CD14-positive monocyte (primary cell): Measurements from ENCODE around the gene ACAD8. TPM values are rescaled to one million over a fixed set of nuclear protein-coding genes. Genes with fewer than 3 reads are reported as not detected.
A peak's percentile ranks its signal among the peaks of the same experiment; 100 is the strongest.

Experiments
- DNase-seq, 3 donors: peaks; one replicate each; pipeline ENCODE4 v3.0.0-alpha.2; 2011 to 2022
- H2AFZ ChIP-seq: 2 replicates; pipeline ENCODE4 v1.6.0; 2012; ENCODE audit warnings: mild to moderate bottlenecking, low read depth, low read length, inconsistent platforms; ENCODE audit not compliant: insufficient read depth, poor library complexity, severe bottlenecking
- H3K27ac ChIP-seq, 2 donors: 1 replicate in 1 of 2; 2 replicates in 1 of 2; pipeline ENCODE4 v1.5.1; 2012 to 2013; ENCODE audit warnings: low read length in 2 of 2, control low read depth in 1 of 2, inconsistent platforms in 1 of 2, low read depth in 1 of 2, mild to moderate bottlenecking in 1 of 2
- H3K27me3 ChIP-seq, 2 donors: one replicate each; pipeline versions ENCODE4 v1.6.0 to v1.6.1; 2011 to 2013; ENCODE audit warnings: low read length in 2 of 2; ENCODE audit not compliant: control insufficient read depth in 2 of 2, insufficient read depth in 2 of 2
- H3K36me3 ChIP-seq, 2 donors: replicated peaks in 1 of 2; 1 replicate in 1 of 2; 2 replicates in 1 of 2; pipeline versions ENCODE4 v1.5.1 to v1.6.1; 2012 to 2013; ENCODE audit warnings: low read length in 2 of 2, control low read depth in 1 of 2, inconsistent platforms in 1 of 2, mild to moderate bottlenecking in 1 of 2; ENCODE audit not compliant: insufficient read depth in 2 of 2, control insufficient read depth in 1 of 2
- H3K4me1 ChIP-seq, 2 donors: 1 replicate in 1 of 2; 2 replicates in 1 of 2; pipeline versions ENCODE4 v1.5.1 to v1.6.1; 2012 to 2013; ENCODE audit warnings: low read length in 2 of 2, control low read depth in 1 of 2, inconsistent platforms in 1 of 2, mild to moderate bottlenecking in 1 of 2, moderate library complexity in 1 of 2; ENCODE audit not compliant: insufficient read depth in 2 of 2, control insufficient read depth in 1 of 2
- H3K4me2 ChIP-seq: replicated peaks from 2 replicates; pipeline ENCODE3; 2012; ENCODE audit warnings: low read length, moderate library complexity, mild to moderate bottlenecking; ENCODE audit not compliant: poor library complexity, severe bottlenecking; ENCODE audit errors: extremely low read depth
- H3K4me3 ChIP-seq, 3 experiments: fragments of 200-600 bp in 1 of 3; sonication (generic) in 1 of 3; replicated peaks in 1 of 3; 1 replicate in 2 of 3; 2 replicates in 1 of 3; pipeline ENCODE4 v1.5.1; 2011 to 2013; ENCODE audit warnings: low read length in 3 of 3, mild to moderate bottlenecking in 3 of 3, control low read depth in 2 of 3, low read depth in 2 of 3, inconsistent platforms in 1 of 3, moderate library complexity in 1 of 3
- H3K79me2 ChIP-seq: 2 replicates; pipeline ENCODE4 v1.6.0; 2012; ENCODE audit warnings: mild to moderate bottlenecking, control low read depth, inconsistent platforms, low read length, moderate library complexity; ENCODE audit not compliant: insufficient read depth
- H3K9ac ChIP-seq: 2 replicates; pipeline ENCODE4 v1.6.0; 2017; ENCODE audit warnings: low read length, mild to moderate bottlenecking; ENCODE audit not compliant: insufficient read depth, poor library complexity, severe bottlenecking
- H3K9me3 ChIP-seq, 2 donors: replicated peaks in 1 of 2; 1 replicate in 1 of 2; 2 replicates in 1 of 2; pipeline versions ENCODE4 v1.5.1 to v1.6.1; 2012 to 2013; ENCODE audit warnings: low read length in 2 of 2, control low read depth in 1 of 2; ENCODE audit not compliant: control insufficient read depth in 1 of 2, insufficient read depth in 1 of 2
- H4K20me1 ChIP-seq: 2 replicates; pipeline ENCODE4 v1.6.0; 2012; ENCODE audit warnings: mild to moderate bottlenecking, low read length, control low read depth, moderate library complexity; ENCODE audit not compliant: insufficient read depth
- H3K27ac Mint-ChIP-seq, 7 donors: one replicate each; pipeline ENCODE4 v1.8.0; 2020; ENCODE audit warnings: mild to moderate bottlenecking in 7 of 7, mixed read lengths in 7 of 7, moderate library complexity in 6 of 7, inconsistent platforms in 2 of 7
- H3K27me3 Mint-ChIP-seq, 3 donors: one replicate each; pipeline ENCODE4 v1.8.0; 2021 to 2022; ENCODE audit warnings: low read depth in 3 of 3, mild to moderate bottlenecking in 3 of 3, mixed read lengths in 3 of 3, moderate library complexity in 3 of 3, inconsistent platforms in 1 of 3
- H3K36me3 Mint-ChIP-seq, 2 donors: one replicate each; pipeline ENCODE4 v1.8.0; 2020; ENCODE audit warnings: mixed read lengths in 2 of 2, inconsistent platforms in 1 of 2, mild to moderate bottlenecking in 1 of 2
- H3K4me1 Mint-ChIP-seq: one replicate; pipeline ENCODE4 v1.8.0; 2020; ENCODE audit warnings: mild to moderate bottlenecking, mixed read lengths
- H3K4me3 Mint-ChIP-seq, 2 donors: one replicate each; pipeline ENCODE4 v1.8.0; 2020; ENCODE audit warnings: mild to moderate bottlenecking in 2 of 2, mixed read lengths in 2 of 2, moderate library complexity in 1 of 2
- H3K9me3 Mint-ChIP-seq, 7 donors: one replicate each; pipeline ENCODE4 v1.8.0; 2020 to 2022; ENCODE audit warnings: mixed read lengths in 7 of 7, mild to moderate bottlenecking in 6 of 7, moderate library complexity in 6 of 7, inconsistent platforms in 2 of 7
- WGBS: methylation state at CpG from one replicate; pipeline ENCODE4 v1.1.5; 2013; ENCODE audit warnings: missing lambda C conversion rate; ENCODE audit not compliant: insufficient coverage; 5-methylcytosine and 5-hydroxymethylcytosine counted together
- intact Hi-C, 2 donors: fragments of 100-400 bp; cut with micrococcal nuclease; formaldehyde crosslinking; loops; one replicate each; pipeline versions ENCODE4 v1.15.0 to v1.15.1; 2023
- polyA plus RNA-seq, 3 donors: library from polyadenylated mRNA; depleted of rRNA in 1 of 3; unstranded in 2 of 3; stranded (reverse) in 1 of 3; fragments of 300-500 nt in 2 of 3; fragments of >200 nt in 1 of 3; fragmentation: Illumina TruSeq in 2 of 3; gene quantifications; 1 replicate in 2 of 3; 2 replicates in 1 of 3; pipeline ENCODE4 v1.2.3, GENCODE V29; 2012 to 2021
- TF ChIP-seq, protein P1 (sequence below): fragments of 200-600 bp; IDR thresholded peaks from one replicate; pipeline ENCODE4 v1.8.0; 2022; ENCODE audit warnings: antibody characterized with exemption, mild to moderate bottlenecking

Gene ACAD8
- polyA plus RNA-seq, 3 donors: 16.7 to 37.2 (median 19.3) TPM

GRCh38 chr11:134267461-134267860 lies 14.1 kb downstream of the ACAD8 start:
- Histone ChIP-seq H3K27ac (no peak overlapping the region), H3K4me1 (peaks cover 16 to 25% of the 10 kb centered on the region in 2 donors), H3K79me2 (no peaks in the 10 kb centered on the region), H4K20me1 (no peaks in the 10 kb centered on the region), H2AFZ (no peak overlapping the region), H3K9ac (no peak overlapping the region), H3K27me3 (peaks cover 19 to 66% of the 10 kb centered on the region in 2 donors), H3K36me3 (peaks cover 12 to 22% of the 10 kb centered on the region in 2 donors), H3K4me3 (no peak overlapping the region), H3K9me3 (no peaks in the 10 kb centered on the region), H3K4me2 (no peak overlapping the region)
- H3K4me3 Mint-ChIP-seq: peak overlapping the region in 1 of 2 donors; percentile 75
- TF ChIP-seq, protein P1, sequence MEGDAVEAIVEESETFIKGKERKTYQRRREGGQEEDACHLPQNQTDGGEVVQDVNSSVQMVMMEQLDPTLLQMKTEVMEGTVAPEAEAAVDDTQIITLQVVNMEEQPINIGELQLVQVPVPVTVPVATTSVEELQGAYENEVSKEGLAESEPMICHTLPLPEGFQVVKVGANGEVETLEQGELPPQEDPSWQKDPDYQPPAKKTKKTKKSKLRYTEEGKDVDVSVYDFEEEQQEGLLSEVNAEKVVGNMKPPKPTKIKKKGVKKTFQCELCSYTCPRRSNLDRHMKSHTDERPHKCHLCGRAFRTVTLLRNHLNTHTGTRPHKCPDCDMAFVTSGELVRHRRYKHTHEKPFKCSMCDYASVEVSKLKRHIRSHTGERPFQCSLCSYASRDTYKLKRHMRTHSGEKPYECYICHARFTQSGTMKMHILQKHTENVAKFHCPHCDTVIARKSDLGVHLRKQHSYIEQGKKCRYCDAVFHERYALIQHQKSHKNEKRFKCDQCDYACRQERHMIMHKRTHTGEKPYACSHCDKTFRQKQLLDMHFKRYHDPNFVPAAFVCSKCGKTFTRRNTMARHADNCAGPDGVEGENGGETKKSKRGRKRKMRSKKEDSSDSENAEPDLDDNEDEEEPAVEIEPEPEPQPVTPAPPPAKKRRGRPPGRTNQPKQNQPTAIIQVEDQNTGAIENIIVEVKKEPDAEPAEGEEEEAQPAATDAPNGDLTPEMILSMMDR: no peak
- H3K36me3 Mint-ChIP-seq: peaks cover 25 to 33% of the 10 kb centered on the region in 2 donors
- DNase-seq: no peak
- no peak overlapping the region for H3K27ac Mint-ChIP-seq
- WGBS: 100% methylated on average over 4 of the region's 5 CpGs
- peaks cover 35% of the 10 kb centered on the region for H3K4me1 Mint-ChIP-seq
- H3K9me3 Mint-ChIP-seq: peaks cover 0 to 2% (median 0%) of the 10 kb centered on the region in 7 donors
- H3K27me3 Mint-ChIP-seq: peaks cover 61 to 71% (median 61%) of the 10 kb centered on the region in 3 donors
- intact Hi-C loops: no loop called here

- Histone ChIP-seq H3K27ac (no peak overlapping the region), H3K27me3 (peaks cover 24 to 66% of the 10 kb centered on the region in 2 donors), H3K36me3 (peaks cover 7 to 17% of the 10 kb centered on the region in 2 donors), H4K20me1 (no peaks in the 10 kb centered on the region), H3K9ac (no peak overlapping the region), H3K4me3 (no peak overlapping the region), H3K4me2 (no peak overlapping the region), H3K9me3 (no peaks in the 10 kb centered on the region), H3K79me2 (no peaks in the 10 kb centered on the region), H2AFZ (no peak overlapping the region), H3K4me1 (peaks cover 16 to 25% of the 10 kb centered on the region in 2 donors)
- TF ChIP-seq, protein P1: no peak
- intact Hi-C loops: no loop called here
- peaks cover 0 to 2% (median 0%) of the 10 kb centered on the region in 7 donors for H3K9me3 Mint-ChIP-seq
- H3K36me3 Mint-ChIP-seq: peaks cover 22 to 28% of the 10 kb centered on the region in 2 donors
- peaks cover 35% of the 10 kb centered on the region for H3K4me1 Mint-ChIP-seq
- WGBS: 84% methylated on average over 10 of the region's 11 CpGs
- H3K4me3 Mint-ChIP-seq: peak overlapping the region in 1 of 2 donors; percentile 68
- DNase-seq: no peak
- peaks cover 63 to 72% (median 64%) of the 10 kb centered on the region in 3 donors for H3K27me3 Mint-ChIP-seq
- H3K27ac Mint-ChIP-seq: peak overlapping the region in 1 of 7 donors; percentile 68
Measured at GRCh38 chr11:134267966-134268365, 14.6 kb downstream of the ACAD8 start.
